ENCODE data around the gene CIDEA.
"Not testable (repeated sequence)": the region's sequence is repeated elsewhere in the genome, so short reads cannot be mapped to it uniquely, and the experiment has no call there.

Gene CIDEA

GRCh38 chr18:12254136-12254819 is at the start of gene CIDEA:
Gene CIDEA, plus strand, starts transcription at chr18:12254361. Its CDS starts 23 bp downstream, at chr18:12254384.
- DNase-seq (ENCODE audit: low spot score) = peak; percentile 47

- not testable (repeated sequence) for DNase-seq (ENCODE audit: low spot score)
These were observed 45.6 kb upstream of the CIDEA start for GRCh38 chr18:12208296-12209153.

- not testable (repeated sequence) for DNase-seq (ENCODE audit: low spot score)
These were observed 41.9 kb upstream of the CIDEA start for GRCh38 chr18:12212308-12212707.

- DNase-seq (ENCODE audit: low spot score) = not testable (repeated sequence)
These were observed 39.7 kb upstream of the CIDEA start for GRCh38 chr18:12214296-12215005.

- DNase-seq (ENCODE audit: low spot score) = not testable (repeated sequence)
These were observed 37.7 kb upstream of the CIDEA start for GRCh38 chr18:12216471-12216870.

GRCh38 chr18:12218603-12219002 is 35.6 kb upstream of the CIDEA start:
- not testable (repeated sequence) for DNase-seq (ENCODE audit: low spot score)

GRCh38 chr18:12222041-12222440 is 32.1 kb upstream of the CIDEA start:
- DNase-seq (ENCODE audit: low spot score) = not testable (repeated sequence)

GRCh38 chr18:12223326-12223725 is 30.8 kb upstream of the CIDEA start:
- DNase-seq (ENCODE audit: low spot score) = not testable (repeated sequence)

GRCh38 chr18:12226807-12227206 is 27.4 kb upstream of the CIDEA start:
- not testable (repeated sequence) for DNase-seq (ENCODE audit: low spot score)

- not testable (repeated sequence) for DNase-seq (ENCODE audit: low spot score)
These were observed 26.6 kb upstream of the CIDEA start for GRCh38 chr18:12227399-12228186.

- not testable (repeated sequence) for DNase-seq (ENCODE audit: low spot score)
These were observed 25.9 kb upstream of the CIDEA start for GRCh38 chr18:12228308-12228707.

- DNase-seq (ENCODE audit: low spot score) = not testable (repeated sequence)
These were observed 23.6 kb upstream of the CIDEA start for GRCh38 chr18:12230561-12230960.

GRCh38 chr18:12231040-12231882 is 22.9 kb upstream of the CIDEA start:
- no peak for DNase-seq (ENCODE audit: low spot score)

- DNase-seq (ENCODE audit: low spot score) = no peak
These were observed 22.2 kb upstream of the CIDEA start for GRCh38 chr18:12231986-12232385.

GRCh38 chr18:12233378-12233777 is 20.8 kb upstream of the CIDEA start:
- peak; percentile 1 for DNase-seq (ENCODE audit: low spot score)

GRCh38 chr18:12234451-12235190 is 19.5 kb upstream of the CIDEA start:
- DNase-seq (ENCODE audit: low spot score) = peak; percentile 1

- DNase-seq (ENCODE audit: low spot score) = no peak
These were observed 18.0 kb upstream of the CIDEA start for GRCh38 chr18:12236141-12236540.

GRCh38 chr18:12236934-12237832 is 17.0 kb upstream of the CIDEA start:
- peak; percentile 77 for DNase-seq (ENCODE audit: low spot score)

GRCh38 chr18:12238826-12239225 is 15.3 kb upstream of the CIDEA start:
- no peak for DNase-seq (ENCODE audit: low spot score)
